Frontal cortex (tissue), 4 donors: Measurements from ENCODE around the gene ENGASE. TPM values are rescaled to one million over a fixed set of nuclear protein-coding genes. Genes with fewer than 3 reads are reported as not detected.
A peak's percentile ranks its signal among the peaks of the same experiment; 100 is the strongest.

Experiments
- DNase-seq, 2 donors: peaks; one replicate each; pipeline ENCODE4 v3.0.0; 2012; ENCODE audit warnings: low spot score in 2 of 2
- FAIRE-seq: peaks from 2 replicates; lab custom pipeline; 2012; peaks lifted over from hg19 to GRCh38; lab: Jason Lieb, UNC
- total RNA-seq: library from RNA; depleted of rRNA; stranded (reverse); fragments of >200 nt; gene quantifications from one replicate; pipeline ENCODE4 v1.2.3, GENCODE V29; 2014
- donor health status: control.
- donor health status: control.
- donor health status: control.

ENGASE gene
- total RNA-seq, 1 donor from 2014 or later = 11.0 TPM

- DNase-seq = peak; percentile 83 to 88
- no peak for FAIRE-seq
Measured at GRCh38 chr17:79087428-79088143, 13.0 kb downstream of the ENGASE start.

GRCh38 chr17:79088247-79088996 lies 13.8 kb downstream of the ENGASE start:
- FAIRE-seq (no peak), DNase-seq (no peak)

- FAIRE-seq = no peak
- no peak for DNase-seq
Measured at GRCh38 chr17:79088997-79089328, 14.3 kb downstream of the ENGASE start.

- DNase-seq = no peak
- no peak for FAIRE-seq
Measured at GRCh38 chr17:79089720-79090442, 15.3 kb downstream of the ENGASE start.

- FAIRE-seq = no peak
- DNase-seq = no peak
Measured at GRCh38 chr17:79090443-79091225, 16.0 kb downstream of the ENGASE start.

GRCh38 chr17:79091226-79091670 lies 16.6 kb downstream of the ENGASE start:
- no peak for DNase-seq
- no peak for FAIRE-seq

GRCh38 chr17:79092567-79092966 lies 17.9 kb downstream of the ENGASE start:
- FAIRE-seq = no peak

GRCh38 chr17:79093270-79093669 lies 18.6 kb downstream of the ENGASE start:
- DNase-seq = no peak
- no peak for FAIRE-seq

More at GRCh38 chr17:79092567-79092966, 17.9 kb downstream of the ENGASE start:
- no peak for DNase-seq

GRCh38 chr17:79094261-79094660 lies 19.6 kb downstream of the ENGASE start:
- DNase-seq (no peak), FAIRE-seq (no peak)

- DNase-seq (no peak), FAIRE-seq (no peak)
Measured at GRCh38 chr17:79095345-79096055, 20.9 kb downstream of the ENGASE start.

- DNase-seq = no peak
- FAIRE-seq = no peak
Measured at GRCh38 chr17:79096477-79096876, 21.9 kb downstream of the ENGASE start.

- FAIRE-seq = no peak
- DNase-seq = no peak
Measured at GRCh38 chr17:79097226-79098055, 22.8 kb downstream of the ENGASE start.

GRCh38 chr17:79098282-79098867 lies 23.8 kb downstream of the ENGASE start:
- no peak for DNase-seq

GRCh38 chr17:79100405-79100804 lies 25.8 kb downstream of the ENGASE start:
- DNase-seq (no peak), FAIRE-seq (no peak)

More at GRCh38 chr17:79098282-79098867, 23.8 kb downstream of the ENGASE start:
- FAIRE-seq = no peak

GRCh38 chr17:79101111-79101673 lies 26.6 kb downstream of the ENGASE start:
- FAIRE-seq (no peak), DNase-seq (no peak)

GRCh38 chr17:79102214-79102613 lies 27.6 kb downstream of the ENGASE start:
- DNase-seq (no peak), FAIRE-seq (no peak)

GRCh38 chr17:79104898-79105600 lies 30.4 kb downstream of the ENGASE start:
- no peak for DNase-seq
- no peak for FAIRE-seq
